ENCODE measurements around the gene SERPINH1. TPM values are rescaled to one million over a fixed set of nuclear protein-coding genes. Genes with fewer than 3 reads are reported as not detected.

Gene SERPINH1
- total RNA-seq, 1 donor from 2014 or later = 484 TPM

DNA sequence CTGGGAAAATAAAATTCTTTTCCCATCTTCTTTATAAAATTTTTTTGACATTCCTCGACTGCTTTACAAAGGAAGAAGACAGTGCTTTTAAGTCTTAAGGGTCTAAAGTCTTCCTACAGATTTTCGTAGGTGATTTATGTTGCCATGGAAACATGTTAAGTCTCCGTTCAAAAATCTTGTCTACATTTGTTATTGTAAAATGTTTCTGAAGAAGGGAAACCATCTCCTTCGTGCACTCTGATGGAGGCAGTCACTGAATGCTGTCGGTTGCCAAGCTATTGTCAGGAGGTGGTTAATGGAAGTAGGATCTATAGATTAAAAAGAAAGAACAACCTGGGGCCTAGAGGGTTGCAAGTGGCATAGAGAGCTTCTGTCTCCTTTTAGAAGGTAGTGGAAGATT is 54.2 kb downstream of the SERPINH1 start:
- peaks cover 23% of the 10 kb centered on the region for H3K27me3 Mint-ChIP-seq (ENCODE audit: unreplicated experiment)
- H3K36me3 Mint-ChIP-seq (ENCODE audit: unreplicated experiment) = no peaks in the 10 kb centered on the region
- H3K9me3 Mint-ChIP-seq (ENCODE audit: unreplicated experiment) = peaks cover 3% of the 10 kb centered on the region
- no peak for DNase-seq (ENCODE audit: extremely low spot score, unreplicated experiment)
- no peak overlapping the region for H3K27ac Mint-ChIP-seq (ENCODE audit: unreplicated experiment)
- TF ChIP-seq, protein P1, sequence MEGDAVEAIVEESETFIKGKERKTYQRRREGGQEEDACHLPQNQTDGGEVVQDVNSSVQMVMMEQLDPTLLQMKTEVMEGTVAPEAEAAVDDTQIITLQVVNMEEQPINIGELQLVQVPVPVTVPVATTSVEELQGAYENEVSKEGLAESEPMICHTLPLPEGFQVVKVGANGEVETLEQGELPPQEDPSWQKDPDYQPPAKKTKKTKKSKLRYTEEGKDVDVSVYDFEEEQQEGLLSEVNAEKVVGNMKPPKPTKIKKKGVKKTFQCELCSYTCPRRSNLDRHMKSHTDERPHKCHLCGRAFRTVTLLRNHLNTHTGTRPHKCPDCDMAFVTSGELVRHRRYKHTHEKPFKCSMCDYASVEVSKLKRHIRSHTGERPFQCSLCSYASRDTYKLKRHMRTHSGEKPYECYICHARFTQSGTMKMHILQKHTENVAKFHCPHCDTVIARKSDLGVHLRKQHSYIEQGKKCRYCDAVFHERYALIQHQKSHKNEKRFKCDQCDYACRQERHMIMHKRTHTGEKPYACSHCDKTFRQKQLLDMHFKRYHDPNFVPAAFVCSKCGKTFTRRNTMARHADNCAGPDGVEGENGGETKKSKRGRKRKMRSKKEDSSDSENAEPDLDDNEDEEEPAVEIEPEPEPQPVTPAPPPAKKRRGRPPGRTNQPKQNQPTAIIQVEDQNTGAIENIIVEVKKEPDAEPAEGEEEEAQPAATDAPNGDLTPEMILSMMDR (IDR thresholded peaks at IDR 0.05) = no peak
- no peak overlapping the region for H3K4me3 Mint-ChIP-seq (ENCODE audit: unreplicated experiment)
- H3K4me1 Mint-ChIP-seq (ENCODE audit: unreplicated experiment) = no peaks in the 10 kb centered on the region

Other genes with a start within 250 kb of the SERPINH1 start
- gene ARRB1, start 210.6 kb upstream of the SERPINH1 start, total RNA-seq = 11.3 and 13.2 TPM in 2 replicates
- gene RPS3, start 162.7 kb upstream of the SERPINH1 start, total RNA-seq = 2,093 and 2,150 TPM in 2 replicates
- 2.3 and 2.8 TPM in 2 replicates for gene KLHL35, start 129.1 kb upstream of the SERPINH1 start, total RNA-seq
- 3.1 and 4.0 TPM in 2 replicates for gene GDPD5, start 36.3 kb upstream of the SERPINH1 start, total RNA-seq
- 2.3 and 3.0 TPM in 2 replicates for gene MAP6, start 106.8 kb downstream of the SERPINH1 start, total RNA-seq
- gene MOGAT2, start 155.6 kb downstream of the SERPINH1 start, total RNA-seq = not detected in 2 replicates
- gene DGAT2, start 206.5 kb downstream of the SERPINH1 start, total RNA-seq = 0.13 TPM in 1 of 2 replicates, not detected in the other